SK-N-MC (cell line): ENCODE data around the gene MAP7.

Source experiments
- EZH2 ChIP-seq: fragments of 200-600 bp; sonication (generic); IDR thresholded peaks from one replicate; pipeline ENCODE4 v1.6.1; 2017; ENCODE audit warnings: antibody characterized with exemption
- FOXP2 ChIP-seq: optimal IDR thresholded peaks from 2 replicates; pipeline ENCODE3; 2011; ENCODE audit warnings: mild to moderate bottlenecking, moderate library complexity; ENCODE audit not compliant: insufficient read depth; ENCODE audit errors: extremely low read length, control extremely low read depth
- POLR2AphosphoS5 ChIP-seq: IDR thresholded peaks from 2 replicates; pipeline ENCODE4 v1.6.1; 2012; ENCODE audit warnings: mild to moderate bottlenecking, low read depth, low read length, borderline replicate concordance

DNA sequence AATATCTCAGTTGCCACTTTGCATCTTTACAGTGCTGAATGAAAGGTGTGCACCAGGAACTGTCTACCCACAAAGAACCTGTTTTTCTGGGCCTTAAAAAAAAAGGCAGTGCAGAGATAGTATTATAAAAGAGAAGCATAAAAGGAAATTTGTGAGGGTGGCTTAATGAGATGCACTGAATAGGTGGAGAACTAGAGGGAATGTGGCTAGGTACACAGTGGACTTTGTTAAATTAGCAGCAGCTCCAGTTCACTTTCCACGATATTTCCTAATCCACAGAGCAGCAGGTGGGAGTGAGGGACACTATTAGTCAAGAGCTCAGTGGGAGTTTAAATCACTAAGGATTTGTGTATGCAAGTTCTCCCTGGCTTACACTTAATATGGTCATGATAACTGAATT, 38.8 kb downstream of the MAP7 start:
- TF ChIP-seq EZH2: no peak
- TF ChIP-seq POLR2AphosphoS5: no peak
- no peak for TF ChIP-seq FOXP2
